Measurements from ENCODE around the gene KBTBD12.

The KBTBD12 gene

GRCh38 chr3:127985655-127986225, 70.7 kb downstream of the KBTBD12 start:
- no peak for DNase-seq (ENCODE audit: low read depth in 2 of 2)

- no peak for DNase-seq (ENCODE audit: low read depth in 2 of 2)
These were observed 71.8 kb downstream of the KBTBD12 start for GRCh38 chr3:127986803-127987202.

GRCh38 chr3:127987309-127987995, 72.4 kb downstream of the KBTBD12 start:
- DNase-seq (ENCODE audit: low read depth in 2 of 2) = no peak

DNA sequence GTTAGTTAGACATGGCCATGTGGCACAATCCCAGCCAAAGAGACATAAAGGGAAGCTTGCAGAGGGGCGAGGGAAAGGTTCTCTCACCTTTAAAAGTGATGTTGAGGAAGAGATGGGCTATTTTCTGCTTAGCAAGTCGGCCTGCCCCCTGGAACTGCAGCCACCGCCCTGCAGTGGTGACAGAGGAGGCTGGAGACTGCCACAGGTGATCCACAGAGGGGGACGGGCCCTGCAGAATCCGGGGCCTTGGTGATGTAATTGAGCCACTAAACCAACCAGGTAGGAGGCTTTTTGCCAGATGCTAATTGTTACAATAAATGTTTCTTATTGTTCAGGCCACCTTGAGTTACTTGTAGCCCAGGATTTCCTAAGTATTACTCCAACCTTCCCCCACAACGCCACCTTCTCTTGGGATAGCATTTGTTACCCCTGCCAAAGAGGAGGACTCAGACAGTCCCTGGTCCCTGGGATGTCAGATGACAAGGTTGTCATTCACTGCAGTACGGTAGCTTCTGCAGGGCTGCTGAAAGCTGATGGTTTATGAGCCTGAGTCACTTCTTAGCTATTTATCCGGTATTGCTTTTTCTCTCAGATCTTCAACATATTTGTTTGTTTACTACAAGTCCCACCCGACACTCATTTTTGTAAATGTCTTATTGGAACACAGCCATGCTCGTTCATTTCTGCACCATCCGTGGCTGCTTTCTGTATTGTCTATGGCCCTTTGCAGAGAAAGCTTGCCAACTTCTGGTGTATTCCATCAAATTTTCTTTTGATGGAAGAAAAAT, 73.9 kb downstream of the KBTBD12 start:
- DNase-seq (ENCODE audit: low read depth in 2 of 2) = no peak

DNA sequence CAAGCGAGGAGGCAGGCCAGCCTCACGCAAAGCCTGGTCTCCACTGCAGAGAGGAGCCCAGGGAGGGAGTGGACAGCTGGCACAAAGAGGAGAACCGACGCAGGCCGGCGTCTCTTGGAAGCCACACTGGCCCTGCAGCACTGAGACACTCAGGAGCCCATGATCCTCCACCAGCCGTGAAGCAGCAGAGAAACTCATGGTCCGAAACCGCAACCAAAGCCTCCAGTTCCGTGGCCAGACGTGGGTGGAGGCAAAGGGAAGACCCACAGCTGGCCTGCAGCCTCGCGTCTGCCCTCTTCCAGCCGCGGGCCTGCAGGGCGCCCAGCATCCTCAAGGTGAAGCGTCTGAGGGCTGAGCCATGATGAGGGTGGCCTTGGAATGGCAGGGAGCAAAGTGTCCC, 75.0 kb downstream of the KBTBD12 start:
- no peak for DNase-seq (ENCODE audit: low read depth in 2 of 2)

- no peak for DNase-seq (ENCODE audit: low read depth in 2 of 2)
These were observed 75.4 kb downstream of the KBTBD12 start for GRCh38 chr3:127990461-127990860.

- DNase-seq (ENCODE audit: low read depth in 2 of 2) = no peak
These were observed 76.2 kb downstream of the KBTBD12 start for GRCh38 chr3:127991251-127991650.

DNA sequence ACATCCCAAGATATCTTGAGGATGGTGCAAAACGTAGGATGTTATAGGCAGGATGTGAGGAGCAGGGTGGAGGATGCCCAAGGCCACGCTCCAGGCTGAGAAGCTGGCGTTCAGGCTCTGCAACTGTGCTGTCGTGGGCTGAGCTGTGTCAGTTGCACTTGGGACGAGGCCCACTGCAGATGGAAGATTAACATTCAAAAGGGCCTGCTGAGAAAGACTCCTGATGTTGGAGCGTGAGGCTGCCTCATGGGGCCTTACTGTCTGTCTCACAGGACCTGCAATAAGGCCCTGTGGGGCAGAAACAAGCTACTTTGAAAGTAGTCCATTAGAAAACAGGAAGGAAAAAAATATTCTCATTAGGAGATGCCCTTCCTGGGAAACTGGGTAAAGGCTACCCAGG, 76.6 kb downstream of the KBTBD12 start:
- DNase-seq (ENCODE audit: low read depth in 2 of 2) = no peak

GRCh38 chr3:127992127-127992526, 77.1 kb downstream of the KBTBD12 start:
- DNase-seq (ENCODE audit: low read depth in 2 of 2) = no peak

GRCh38 chr3:127994011-127994410, 79.0 kb downstream of the KBTBD12 start:
- DNase-seq (ENCODE audit: low read depth in 2 of 2) = no peak

- DNase-seq (ENCODE audit: low read depth in 2 of 2) = peak in 1 of 2 experiments; percentile 13
These were observed 82.0 kb downstream of the KBTBD12 start for GRCh38 chr3:127997016-127997415.

GRCh38 chr3:127997961-127998360, 82.9 kb downstream of the KBTBD12 start:
- DNase-seq (ENCODE audit: low read depth in 2 of 2) = no peak

- no peak for DNase-seq (ENCODE audit: low read depth in 2 of 2)
These were observed 83.6 kb downstream of the KBTBD12 start for GRCh38 chr3:127998596-127998995.

DNA sequence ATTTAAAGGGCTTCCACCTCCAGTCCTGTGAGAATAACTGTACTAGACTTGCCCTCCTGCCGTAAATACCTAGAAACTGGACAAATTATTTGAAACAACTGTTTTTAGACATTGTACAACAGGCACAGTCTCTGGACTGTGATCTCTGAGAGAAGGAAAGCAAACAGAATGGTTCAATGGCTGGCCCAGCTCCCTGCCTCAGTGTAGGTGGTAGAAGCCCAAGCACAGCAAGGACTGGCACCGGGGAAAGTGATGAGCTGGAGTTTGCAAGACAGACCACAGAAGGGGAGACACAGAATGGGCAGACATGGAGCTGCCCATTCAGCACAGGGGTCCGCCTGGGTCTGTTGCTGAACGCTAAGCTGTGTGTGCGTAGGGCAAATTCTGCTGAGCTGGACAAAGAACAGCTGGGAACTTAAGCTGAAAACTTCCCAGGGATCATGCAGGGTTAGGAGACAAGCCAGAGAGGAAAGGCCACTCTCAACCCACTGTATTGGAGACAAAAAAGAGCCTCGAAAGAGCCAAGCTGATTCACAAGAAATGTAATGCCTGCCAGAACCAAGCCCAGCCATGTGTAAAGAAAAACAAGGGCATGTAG, 84.6 kb downstream of the KBTBD12 start:
- no peak for DNase-seq (ENCODE audit: low read depth in 2 of 2)

- no peak for DNase-seq (ENCODE audit: low read depth in 2 of 2)
These were observed 86.5 kb downstream of the KBTBD12 start for GRCh38 chr3:128001576-128001975.

GRCh38 chr3:128004661-128005060, 89.6 kb downstream of the KBTBD12 start:
- no peak for DNase-seq (ENCODE audit: low read depth in 2 of 2)

- no peak for DNase-seq (ENCODE audit: low read depth in 2 of 2)
These were observed 91.3 kb downstream of the KBTBD12 start for GRCh38 chr3:128006061-128007032.

DNA sequence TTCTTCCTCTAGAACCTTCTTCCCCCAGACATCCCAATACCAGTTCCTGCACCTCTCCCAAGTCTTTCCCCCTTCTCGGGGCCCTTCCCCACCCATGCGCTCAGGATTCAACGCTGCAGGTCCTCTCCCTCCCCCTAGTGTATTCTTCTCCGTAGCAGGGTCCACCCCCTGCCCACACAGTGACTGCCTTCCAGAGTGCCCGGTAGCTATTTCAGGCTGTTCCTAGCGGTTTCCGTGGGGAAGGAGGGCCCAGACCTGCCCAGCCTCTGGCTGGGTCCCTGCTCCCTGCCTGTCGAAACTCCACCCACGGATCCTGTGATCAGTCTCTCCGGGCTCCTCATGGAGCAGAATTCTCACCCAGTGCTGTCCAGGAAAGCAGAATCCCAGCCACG, 92.0 kb downstream of the KBTBD12 start:
- no peak for DNase-seq (ENCODE audit: low read depth in 2 of 2)

DNA sequence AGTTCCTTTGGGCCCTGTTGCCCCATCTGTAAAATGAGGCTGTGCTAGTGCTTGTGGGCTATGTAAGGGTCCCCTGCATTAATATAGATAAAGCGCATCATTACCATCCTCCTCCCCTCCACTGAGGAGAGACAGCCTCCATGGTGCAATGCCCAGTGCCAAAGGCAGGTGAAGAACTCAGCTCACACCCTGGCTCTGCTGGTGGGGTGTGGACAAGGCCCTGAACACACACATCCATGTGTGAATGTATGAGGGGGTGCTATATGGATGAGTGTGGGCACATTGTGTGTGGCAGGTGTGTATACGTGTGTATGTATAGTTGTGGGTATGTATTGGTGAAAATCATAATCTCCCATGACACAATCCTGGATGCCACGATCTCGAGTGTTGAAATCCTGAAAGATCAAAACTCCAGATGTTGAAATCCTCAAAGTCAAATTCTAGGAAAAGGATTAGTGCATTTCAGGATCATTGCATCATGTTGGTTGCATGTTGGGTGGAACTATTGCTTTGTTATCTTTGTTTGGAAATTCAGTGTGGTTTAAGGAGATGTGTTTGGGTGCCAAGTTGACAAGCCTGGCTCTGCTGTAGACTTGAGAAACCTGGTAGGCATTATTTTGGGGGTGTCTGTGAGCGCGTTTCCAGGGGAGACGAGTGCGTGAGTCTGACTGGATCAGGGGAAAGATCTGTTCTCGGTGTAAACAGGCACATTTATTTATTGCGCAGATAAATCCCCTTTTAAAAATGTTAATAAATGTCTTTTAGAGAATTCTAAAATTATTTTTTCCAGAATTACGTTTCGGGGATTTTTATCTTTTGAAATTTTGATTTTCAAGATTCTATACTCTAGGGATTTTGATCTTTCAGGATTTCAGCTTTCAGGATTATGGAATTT, 95.2 kb downstream of the KBTBD12 start:
- peak; percentile 56 to 63 for DNase-seq (ENCODE audit: low read depth in 2 of 2)

DNA sequence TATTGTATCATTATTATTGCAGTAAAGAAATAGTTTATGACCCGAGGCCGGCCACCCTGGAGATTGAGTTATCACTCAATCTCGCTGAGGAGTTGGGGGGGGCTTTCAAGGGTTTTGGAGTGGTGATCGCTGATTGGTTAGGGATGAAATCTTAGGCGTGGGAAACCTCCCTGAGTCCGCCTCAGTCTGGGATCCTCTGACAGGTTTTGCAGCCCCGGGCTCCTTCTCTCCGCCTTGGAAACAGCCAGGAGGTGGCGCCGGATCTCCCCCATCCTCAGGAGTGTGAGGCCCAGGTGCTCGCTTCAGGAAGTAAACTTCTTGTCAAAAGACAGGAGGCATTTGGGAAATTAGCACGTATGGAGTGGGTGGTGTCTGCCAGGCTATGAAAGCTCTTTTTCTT, 96.1 kb downstream of the KBTBD12 start:
- DNase-seq (ENCODE audit: low read depth in 2 of 2) = peak in 1 of 2 experiments; percentile 11

Measured in fibroblast of skin of left quadriceps (primary cell).